Stimulated activated naive CD8-positive, alpha-beta T cell treated with anti-CD3 and anti-CD28 coated beads, Interleukin-15, Interleukin-2, amounts not matched to agents 100 ng/mL and 50 ng/mL, for 24 hours (primary cell): ENCODE results near the gene RHBDF2.

Experiments used
- H3K27ac Mint-ChIP-seq: one replicate; pipeline ENCODE4 v1.8.0; 2021; ENCODE audit warnings: mild to moderate bottlenecking, mixed read lengths
- H3K27me3 Mint-ChIP-seq: one replicate; pipeline ENCODE4 v1.8.0; 2021; ENCODE audit warnings: mixed read lengths
- H3K36me3 Mint-ChIP-seq: one replicate; pipeline ENCODE4 v1.8.0; 2021; ENCODE audit warnings: low read depth, mixed read lengths
- H3K4me1 Mint-ChIP-seq: one replicate; pipeline ENCODE4 v1.8.0; 2021; ENCODE audit warnings: low read depth, mixed read lengths
- H3K4me3 Mint-ChIP-seq: one replicate; pipeline ENCODE4 v1.8.0; 2021; ENCODE audit warnings: mild to moderate bottlenecking, mixed read lengths
- H3K9me3 Mint-ChIP-seq: one replicate; pipeline ENCODE4 v1.8.0; 2021; ENCODE audit warnings: mixed read lengths

The RHBDF2 gene

GRCh38 chr17:76422860-76423259 lies 78.4 kb downstream of the RHBDF2 start:
- peaks cover 18% of the 10 kb centered on the region for H3K36me3 Mint-ChIP-seq
- H3K27ac Mint-ChIP-seq: peak overlapping the region; percentile 75
- no peaks in the 10 kb centered on the region for H3K9me3 Mint-ChIP-seq
- H3K4me1 Mint-ChIP-seq: peaks cover 47% of the 10 kb centered on the region
- no peaks in the 10 kb centered on the region for H3K27me3 Mint-ChIP-seq
- H3K4me3 Mint-ChIP-seq: no peak overlapping the region

DNA sequence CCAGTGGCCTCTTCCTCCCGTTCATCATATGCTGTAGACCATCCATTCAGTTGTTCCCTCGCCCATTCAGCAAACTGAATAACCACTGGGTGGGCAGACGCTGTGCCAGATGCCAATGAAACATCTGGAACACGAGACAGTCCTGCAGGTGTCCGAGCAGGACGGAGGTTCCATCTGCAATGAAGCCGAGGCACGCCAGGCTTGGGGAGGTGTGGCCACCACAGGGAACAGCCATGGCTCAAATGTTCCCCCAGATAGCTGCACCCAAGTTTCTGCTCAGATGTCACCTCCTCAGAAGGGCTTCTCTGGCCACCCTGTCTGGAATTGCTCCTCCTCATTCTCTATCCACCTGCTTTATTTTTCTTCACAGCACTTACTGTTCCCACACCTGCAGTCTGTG lies 78.8 kb downstream of the RHBDF2 start:
- H3K27ac Mint-ChIP-seq: no peak overlapping the region
- no peaks in the 10 kb centered on the region for H3K27me3 Mint-ChIP-seq
- H3K9me3 Mint-ChIP-seq: no peaks in the 10 kb centered on the region
- H3K4me3 Mint-ChIP-seq: no peak overlapping the region
- peaks cover 23% of the 10 kb centered on the region for H3K36me3 Mint-ChIP-seq
- H3K4me1 Mint-ChIP-seq: peaks cover 47% of the 10 kb centered on the region

DNA sequence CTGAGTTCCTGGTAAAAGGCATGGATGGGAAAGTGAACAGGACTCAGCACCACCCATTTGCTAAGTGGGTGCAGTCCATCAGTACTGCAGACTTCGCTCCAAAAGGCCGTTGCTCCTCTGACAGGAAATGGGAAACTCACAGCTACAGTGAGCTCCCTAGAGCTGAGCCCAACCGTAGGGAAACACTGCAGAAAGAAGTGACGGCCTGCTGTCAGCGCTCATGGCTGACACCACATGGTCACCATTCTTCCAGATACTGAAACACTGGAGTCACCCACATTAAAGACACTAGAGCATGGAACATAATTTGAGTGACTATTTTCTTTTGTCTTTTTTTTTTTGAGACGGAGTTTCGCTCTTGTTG lies 80.2 kb downstream of the RHBDF2 start:
- Mint-ChIP-seq H3K27ac (no peak overlapping the region), H3K9me3 (no peaks in the 10 kb centered on the region), H3K27me3 (no peaks in the 10 kb centered on the region), H3K36me3 (peaks cover 27% of the 10 kb centered on the region), H3K4me3 (no peak overlapping the region), H3K4me1 (peaks cover 36% of the 10 kb centered on the region)
